NT2/D1 (cell line): ENCODE results near the gene SGIP1.

Source experiments
- DNase-seq: peaks from one replicate; pipeline ENCODE4 v3.0.0-alpha.2; 2011; ENCODE audit warnings: low read depth, low spot score
- H3K27me3 ChIP-seq: 2 replicates; pipeline ENCODE4 v1.6.0; 2011; ENCODE audit warnings: mild to moderate bottlenecking; ENCODE audit not compliant: insufficient read length, insufficient read depth
- H3K36me3 ChIP-seq: 2 replicates; pipeline ENCODE4 v1.6.1; 2011; ENCODE audit warnings: mild to moderate bottlenecking, low read length, mixed read lengths; ENCODE audit not compliant: insufficient read depth, insufficient read length
- H3K4me1 ChIP-seq: 2 replicates; pipeline ENCODE4 v1.5.1; 2011; ENCODE audit not compliant: insufficient read depth, insufficient read length
- H3K4me3 ChIP-seq: 2 replicates; pipeline ENCODE4 v1.5.1; 2011; ENCODE audit warnings: low read depth; ENCODE audit not compliant: insufficient read length
- H3K9ac ChIP-seq: 2 replicates; pipeline ENCODE4 v1.6.0; 2011; ENCODE audit warnings: low read depth; ENCODE audit not compliant: insufficient read length
- H3K9me3 ChIP-seq: 2 replicates; pipeline ENCODE4 v1.5.1; 2011; ENCODE audit warnings: mild to moderate bottlenecking, low read length; ENCODE audit not compliant: insufficient read depth
- SUZ12 ChIP-seq: IDR thresholded peaks from 2 replicates; pipeline ENCODE4 v1.6.1; 2011; ENCODE audit not compliant: insufficient read length, insufficient read depth; ENCODE audit errors: extremely low read depth
- YY1 ChIP-seq: IDR thresholded peaks from 2 replicates; pipeline ENCODE4 v1.6.1; 2011; ENCODE audit not compliant: insufficient read length, insufficient read depth
- ZNF274 ChIP-seq: IDR thresholded peaks from 2 replicates; pipeline ENCODE4 v1.6.1; 2011; ENCODE audit warnings: mild to moderate bottlenecking, low read depth, low read length

SGIP1 gene

DNA sequence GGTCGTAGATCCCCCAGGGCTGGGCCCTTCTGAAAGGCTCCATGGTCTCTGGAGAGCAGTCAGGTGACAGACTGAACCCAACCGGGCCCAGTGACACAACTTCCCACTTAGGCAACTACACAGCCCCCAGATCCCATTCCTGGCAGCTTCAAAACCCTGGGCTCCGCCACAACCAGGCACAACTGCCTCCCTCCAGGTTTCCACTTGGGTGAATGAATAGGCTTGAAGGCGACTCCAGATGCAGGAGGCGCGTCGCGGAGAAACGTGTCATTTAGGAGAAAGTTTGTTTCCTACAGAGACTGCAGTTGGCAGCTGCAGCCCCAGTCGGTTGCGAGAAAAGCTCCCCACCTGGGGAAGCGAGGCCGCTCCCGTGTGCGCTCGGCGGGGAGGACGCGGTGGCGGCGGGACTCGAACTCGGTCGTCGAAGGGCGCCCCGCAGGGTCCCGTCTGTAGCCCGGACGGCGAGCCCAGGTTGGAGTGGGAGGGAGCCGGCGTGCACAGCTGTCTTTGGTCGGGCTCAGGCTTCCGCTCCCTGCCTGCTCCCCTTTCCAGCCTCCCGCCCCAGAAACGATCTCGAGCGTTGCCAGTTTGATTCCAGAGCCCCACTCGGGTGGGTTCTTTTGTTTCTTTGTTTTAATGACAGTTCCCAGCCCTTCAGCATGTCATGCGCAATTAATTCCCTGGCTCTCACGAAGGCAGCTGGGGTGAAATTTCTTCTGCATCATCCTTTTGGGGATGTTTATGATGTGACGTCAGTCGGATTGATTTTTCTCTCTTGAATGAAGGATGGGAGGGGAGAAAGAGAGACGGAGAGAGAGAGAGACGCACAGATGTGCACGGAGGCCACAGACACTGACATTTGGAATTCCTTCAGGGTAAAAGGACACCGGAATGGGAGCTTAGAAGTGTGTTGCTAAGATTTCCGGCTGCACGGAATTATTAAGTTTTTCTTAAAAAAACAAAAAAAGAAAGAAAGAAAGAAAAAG lies 862 bp upstream of the SGIP1 start:
- DNase-seq, result no peak
- peak overlapping the region; percentile 46 for H3K4me3 ChIP-seq
- H3K9ac ChIP-seq, result peak overlapping the region; percentile 69
- no peaks in the 10 kb centered on the region for H3K36me3 ChIP-seq
- H3K4me1 ChIP-seq, result no peaks in the 10 kb centered on the region
- H3K9me3 ChIP-seq, result no peaks in the 10 kb centered on the region
- peaks cover 53% of the 10 kb centered on the region for H3K27me3 ChIP-seq
- TF ChIP-seq ZNF274 (no peak), YY1 (no peak), SUZ12 (no peak)

DNA sequence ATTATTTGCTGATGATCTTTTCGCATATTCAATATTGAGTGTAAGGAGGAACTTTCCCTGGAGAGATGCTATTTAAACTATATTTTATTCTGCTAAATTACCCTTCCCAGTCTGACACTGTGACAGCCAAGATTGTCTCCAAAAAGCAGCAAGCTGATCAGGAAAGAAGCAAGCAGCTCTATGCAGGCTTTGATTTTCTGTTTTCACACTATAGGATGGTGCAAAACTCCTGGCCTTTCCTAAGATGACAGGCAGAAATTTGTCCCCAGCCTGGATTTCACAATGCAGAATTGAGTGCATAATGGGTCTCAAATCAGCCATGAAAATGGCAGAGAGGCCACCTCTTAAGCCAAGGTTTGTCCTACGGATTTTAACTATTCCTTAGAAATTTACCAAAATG lies 1.1 kb downstream of the SGIP1 start:
- no peaks in the 10 kb centered on the region for H3K9me3 ChIP-seq
- no peak for DNase-seq
- no peaks in the 10 kb centered on the region for H3K36me3 ChIP-seq
- no peak overlapping the region for H3K9ac ChIP-seq
- TF ChIP-seq ZNF274, result no peak
- no peak for TF ChIP-seq SUZ12
- no peak for TF ChIP-seq YY1
- H3K27me3 ChIP-seq, result peaks cover 53% of the 10 kb centered on the region
- H3K4me3 ChIP-seq, result no peak overlapping the region
- no peaks in the 10 kb centered on the region for H3K4me1 ChIP-seq

GRCh38 chr1:66535853-66536252 lies 1.9 kb downstream of the SGIP1 start:
- Histone ChIP-seq H3K27me3 (peaks cover 53% of the 10 kb centered on the region), H3K9me3 (no peaks in the 10 kb centered on the region), H3K9ac (no peak overlapping the region), H3K4me3 (no peak overlapping the region), H3K4me1 (no peaks in the 10 kb centered on the region), H3K36me3 (no peaks in the 10 kb centered on the region)
- TF ChIP-seq ZNF274, result no peak
- TF ChIP-seq YY1, result no peak
- TF ChIP-seq SUZ12, result no peak
- no peak for DNase-seq

- Histone ChIP-seq H3K9me3 (no peaks in the 10 kb centered on the region), H3K27me3 (peaks cover 34% of the 10 kb centered on the region), H3K36me3 (no peaks in the 10 kb centered on the region), H3K4me3 (no peak overlapping the region), H3K4me1 (no peaks in the 10 kb centered on the region), H3K9ac (no peak overlapping the region)
- no peak for TF ChIP-seq YY1
- DNase-seq, result no peak
Observed at GRCh38 chr1:66537718-66538117, 3.8 kb downstream of the SGIP1 start.

- Histone ChIP-seq H3K9ac (no peak overlapping the region), H3K4me3 (no peak overlapping the region), H3K27me3 (peaks cover 17% of the 10 kb centered on the region), H3K9me3 (no peaks in the 10 kb centered on the region), H3K4me1 (no peaks in the 10 kb centered on the region), H3K36me3 (no peaks in the 10 kb centered on the region)
- DNase-seq, result no peak
- no peak for TF ChIP-seq SUZ12
- TF ChIP-seq YY1, result no peak
- TF ChIP-seq ZNF274, result no peak
Observed at GRCh38 chr1:66539491-66539890, 5.5 kb downstream of the SGIP1 start.

- DNase-seq, result peak; percentile 44
- Histone ChIP-seq H3K4me1 (no peaks in the 10 kb centered on the region), H3K9me3 (no peaks in the 10 kb centered on the region), H3K9ac (no peak overlapping the region), H3K4me3 (no peak overlapping the region), H3K36me3 (no peaks in the 10 kb centered on the region), H3K27me3 (peaks cover 6% of the 10 kb centered on the region)
- TF ChIP-seq ZNF274 (no peak), SUZ12 (no peak), YY1 (no peak)
Observed at GRCh38 chr1:66540434-66541032, 6.6 kb downstream of the SGIP1 start.

DNA sequence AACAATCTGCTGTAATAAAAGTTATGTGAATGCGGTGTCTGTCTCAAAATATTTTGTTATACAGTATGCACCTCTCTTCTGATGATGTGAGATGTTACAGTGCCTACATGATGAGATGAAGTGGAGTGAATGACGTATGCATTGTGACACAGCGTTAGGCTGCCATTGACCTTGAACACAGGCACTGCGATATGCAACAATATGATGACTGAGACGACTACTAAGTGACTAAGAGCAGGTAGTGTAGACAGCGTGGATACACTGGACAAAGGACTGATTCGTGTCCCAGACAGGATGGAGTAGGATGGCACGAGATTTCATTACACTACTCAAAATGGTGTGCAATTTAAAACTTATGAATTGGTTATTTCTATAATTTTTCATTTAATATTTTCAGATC lies 8.4 kb downstream of the SGIP1 start:
- Histone ChIP-seq H3K4me1 (no peaks in the 10 kb centered on the region), H3K27me3 (no peaks in the 10 kb centered on the region), H3K9ac (no peak overlapping the region), H3K4me3 (no peak overlapping the region), H3K9me3 (no peaks in the 10 kb centered on the region), H3K36me3 (no peaks in the 10 kb centered on the region)
- DNase-seq, result no peak
- no peak for TF ChIP-seq YY1
- TF ChIP-seq SUZ12, result no peak
- no peak for TF ChIP-seq ZNF274
